GM23338 (cell line): Measurements from ENCODE around the gene GDA. TPM values are rescaled to one million over a fixed set of nuclear protein-coding genes. Genes with fewer than 3 reads are reported as not detected.

Experiments
- ATAC-seq: fragments of 200-7000 bp; cut with Tn5 transposase; 3 replicates; pipeline ENCODE4 v1.9.1; 2020
- DNase-seq: peaks from one replicate; pipeline ENCODE4 v3.0.0-alpha.2; 2015; ENCODE audit warnings: low spot score
- H2AFZ ChIP-seq: fragments of 200-600 bp; sonication (generic); 2 replicates; pipeline ENCODE4 v1.8.0; 2016; ENCODE audit warnings: antibody characterized with exemption, mild to moderate bottlenecking, moderate library complexity
- H3F3A ChIP-seq: fragments of 200-600 bp; sonication (generic); replicated peaks from 2 replicates; pipeline ENCODE4 v1.8.0; 2017; ENCODE audit warnings: antibody characterized with exemption, mixed run types, low read depth
- H3K27ac ChIP-seq: fragments of 200-600 bp; sonication (generic); 2 replicates; pipeline ENCODE4 v1.6.1; 2016; ENCODE audit warnings: low read depth
- H3K27me3 ChIP-seq: fragments of 200-600 bp; sonication (generic); 2 replicates; pipeline ENCODE4 v1.8.0; 2016; ENCODE audit warnings: mild to moderate bottlenecking, mixed run types, moderate library complexity; ENCODE audit not compliant: insufficient read depth
- H3K36me3 ChIP-seq: fragments of 200-600 bp; sonication (generic); 2 replicates; pipeline ENCODE4 v1.8.0; 2016; ENCODE audit warnings: mild to moderate bottlenecking; ENCODE audit not compliant: insufficient read depth
- H3K4me1 ChIP-seq: fragments of 200-600 bp; sonication (generic); 2 replicates; pipeline ENCODE4 v1.8.0; 2016; ENCODE audit warnings: mild to moderate bottlenecking, moderate library complexity; ENCODE audit not compliant: insufficient read depth
- H3K4me2 ChIP-seq: fragments of 200-600 bp; sonication (generic); 2 replicates; pipeline ENCODE4 v1.7.1; 2017; ENCODE audit warnings: mixed run types
- H3K4me3 ChIP-seq: fragments of 200-600 bp; sonication (generic); 2 replicates; pipeline ENCODE4 v1.6.1; 2016; ENCODE audit warnings: mixed run types
- H3K79me2 ChIP-seq: fragments of 200-600 bp; sonication (generic); replicated peaks from 2 replicates; pipeline ENCODE4 v1.8.0; 2017; ENCODE audit warnings: mild to moderate bottlenecking; ENCODE audit not compliant: insufficient read depth
- H3K9me2 ChIP-seq: fragments of 200-600 bp; sonication (generic); 2 replicates; pipeline ENCODE4 v1.8.0; 2017; ENCODE audit not compliant: insufficient read depth
- H4K20me1 ChIP-seq: fragments of 200-600 bp; sonication (generic); replicated peaks from 2 replicates; pipeline ENCODE4 v1.8.0; 2017; ENCODE audit warnings: mild to moderate bottlenecking; ENCODE audit not compliant: insufficient read depth
- H3K27ac Mint-ChIP-seq: 2 replicates; pipeline ENCODE4 v1.8.0; 2020; ENCODE audit warnings: inconsistent platforms, mild to moderate bottlenecking, moderate library complexity, mixed read lengths
- H3K27me3 Mint-ChIP-seq: 3 replicates; pipeline ENCODE4 v1.8.0; 2022; ENCODE audit warnings: low read depth, mild to moderate bottlenecking, moderate library complexity, mixed read lengths, inconsistent platforms; ENCODE audit not compliant: insufficient read depth, poor library complexity
- H3K36me3 Mint-ChIP-seq: 3 replicates; pipeline ENCODE4 v1.8.0; 2021; ENCODE audit warnings: low read depth, mild to moderate bottlenecking, inconsistent platforms, moderate library complexity, mixed read lengths
- H3K4me1 Mint-ChIP-seq: 3 replicates; pipeline ENCODE4 v1.8.0; 2020; ENCODE audit warnings: mild to moderate bottlenecking, inconsistent platforms, mixed read lengths
- H3K4me3 Mint-ChIP-seq: 3 replicates; pipeline ENCODE4 v1.8.0; 2021; ENCODE audit warnings: moderate library complexity, mild to moderate bottlenecking, inconsistent platforms, mixed read lengths
- H3K9me3 Mint-ChIP-seq: 3 replicates; pipeline ENCODE4 v1.8.0; 2020; ENCODE audit warnings: moderate library complexity, mild to moderate bottlenecking, inconsistent platforms, mixed read lengths
- EZH2 ChIP-seq: fragments of 200-600 bp; sonication (generic); IDR thresholded peaks from one replicate; pipeline ENCODE4 v1.8.0; 2017; ENCODE audit warnings: antibody characterized with exemption, mild to moderate bottlenecking, low read depth; ENCODE audit not compliant: unreplicated experiment
- ZNF331 ChIP-seq: fragments of 250-450 bp; sonication (Bioruptor Pico); IDR thresholded peaks from 2 replicates; pipeline ENCODE4 v1.5.0; 2020; ENCODE audit warnings: low read depth, mild to moderate bottlenecking, moderate library complexity
- polyA plus RNA-seq: library from polyadenylated mRNA; unstranded; fragments of >200 nt; fragmentation: Nextera tagmentation; extraction: Ambion mirVana; gene quantifications from 2 replicates; pipeline ENCODE4 v1.2.1, GENCODE V29; 2016
- total RNA-seq: library from RNA; depleted of rRNA; stranded (reverse); fragments of >200 nt; shearing (Covaris generic); gene quantifications from 2 replicates; pipeline ENCODE4 v1.2.3, GENCODE V29; 2014
- TF ChIP-seq, protein P1 (sequence below): fragments of 250-450 bp; sonication (Bioruptor Pico); IDR thresholded peaks from 2 replicates; pipeline ENCODE4 v1.5.0; 2020; ENCODE audit warnings: mild to moderate bottlenecking, moderate library complexity

Gene GDA
- total and polyA plus RNA-seq, 2 experiments from 2014 or later: 4.0 to 5.8 TPM

- Histone ChIP-seq H3K4me1 (no peaks in the 10 kb centered on the region), H2AFZ (no peak overlapping the region), H3K27me3 (no peaks in the 10 kb centered on the region), H3K9me2 (peaks cover 10% of the 10 kb centered on the region; the same call in 1 of the 2 replicates), H3K36me3 (no peaks in the 10 kb centered on the region), H3F3A (no peaks in the 10 kb centered on the region), H3K4me2 (no peak overlapping the region), H4K20me1 (no peaks in the 10 kb centered on the region), H3K4me3 (no peak overlapping the region), H3K27ac (no peak overlapping the region), H3K79me2 (no peaks in the 10 kb centered on the region)
- ATAC-seq: no peak
- Mint-ChIP-seq H3K27me3 (no peaks in the 10 kb centered on the region), H3K4me3 (no peak overlapping the region), H3K36me3 (no peaks in the 10 kb centered on the region), H3K27ac (no peak overlapping the region), H3K4me1 (no peaks in the 10 kb centered on the region), H3K9me3 (no peaks in the 10 kb centered on the region)
- TF ChIP-seq EZH2: no peak
- TF ChIP-seq, protein P1, sequence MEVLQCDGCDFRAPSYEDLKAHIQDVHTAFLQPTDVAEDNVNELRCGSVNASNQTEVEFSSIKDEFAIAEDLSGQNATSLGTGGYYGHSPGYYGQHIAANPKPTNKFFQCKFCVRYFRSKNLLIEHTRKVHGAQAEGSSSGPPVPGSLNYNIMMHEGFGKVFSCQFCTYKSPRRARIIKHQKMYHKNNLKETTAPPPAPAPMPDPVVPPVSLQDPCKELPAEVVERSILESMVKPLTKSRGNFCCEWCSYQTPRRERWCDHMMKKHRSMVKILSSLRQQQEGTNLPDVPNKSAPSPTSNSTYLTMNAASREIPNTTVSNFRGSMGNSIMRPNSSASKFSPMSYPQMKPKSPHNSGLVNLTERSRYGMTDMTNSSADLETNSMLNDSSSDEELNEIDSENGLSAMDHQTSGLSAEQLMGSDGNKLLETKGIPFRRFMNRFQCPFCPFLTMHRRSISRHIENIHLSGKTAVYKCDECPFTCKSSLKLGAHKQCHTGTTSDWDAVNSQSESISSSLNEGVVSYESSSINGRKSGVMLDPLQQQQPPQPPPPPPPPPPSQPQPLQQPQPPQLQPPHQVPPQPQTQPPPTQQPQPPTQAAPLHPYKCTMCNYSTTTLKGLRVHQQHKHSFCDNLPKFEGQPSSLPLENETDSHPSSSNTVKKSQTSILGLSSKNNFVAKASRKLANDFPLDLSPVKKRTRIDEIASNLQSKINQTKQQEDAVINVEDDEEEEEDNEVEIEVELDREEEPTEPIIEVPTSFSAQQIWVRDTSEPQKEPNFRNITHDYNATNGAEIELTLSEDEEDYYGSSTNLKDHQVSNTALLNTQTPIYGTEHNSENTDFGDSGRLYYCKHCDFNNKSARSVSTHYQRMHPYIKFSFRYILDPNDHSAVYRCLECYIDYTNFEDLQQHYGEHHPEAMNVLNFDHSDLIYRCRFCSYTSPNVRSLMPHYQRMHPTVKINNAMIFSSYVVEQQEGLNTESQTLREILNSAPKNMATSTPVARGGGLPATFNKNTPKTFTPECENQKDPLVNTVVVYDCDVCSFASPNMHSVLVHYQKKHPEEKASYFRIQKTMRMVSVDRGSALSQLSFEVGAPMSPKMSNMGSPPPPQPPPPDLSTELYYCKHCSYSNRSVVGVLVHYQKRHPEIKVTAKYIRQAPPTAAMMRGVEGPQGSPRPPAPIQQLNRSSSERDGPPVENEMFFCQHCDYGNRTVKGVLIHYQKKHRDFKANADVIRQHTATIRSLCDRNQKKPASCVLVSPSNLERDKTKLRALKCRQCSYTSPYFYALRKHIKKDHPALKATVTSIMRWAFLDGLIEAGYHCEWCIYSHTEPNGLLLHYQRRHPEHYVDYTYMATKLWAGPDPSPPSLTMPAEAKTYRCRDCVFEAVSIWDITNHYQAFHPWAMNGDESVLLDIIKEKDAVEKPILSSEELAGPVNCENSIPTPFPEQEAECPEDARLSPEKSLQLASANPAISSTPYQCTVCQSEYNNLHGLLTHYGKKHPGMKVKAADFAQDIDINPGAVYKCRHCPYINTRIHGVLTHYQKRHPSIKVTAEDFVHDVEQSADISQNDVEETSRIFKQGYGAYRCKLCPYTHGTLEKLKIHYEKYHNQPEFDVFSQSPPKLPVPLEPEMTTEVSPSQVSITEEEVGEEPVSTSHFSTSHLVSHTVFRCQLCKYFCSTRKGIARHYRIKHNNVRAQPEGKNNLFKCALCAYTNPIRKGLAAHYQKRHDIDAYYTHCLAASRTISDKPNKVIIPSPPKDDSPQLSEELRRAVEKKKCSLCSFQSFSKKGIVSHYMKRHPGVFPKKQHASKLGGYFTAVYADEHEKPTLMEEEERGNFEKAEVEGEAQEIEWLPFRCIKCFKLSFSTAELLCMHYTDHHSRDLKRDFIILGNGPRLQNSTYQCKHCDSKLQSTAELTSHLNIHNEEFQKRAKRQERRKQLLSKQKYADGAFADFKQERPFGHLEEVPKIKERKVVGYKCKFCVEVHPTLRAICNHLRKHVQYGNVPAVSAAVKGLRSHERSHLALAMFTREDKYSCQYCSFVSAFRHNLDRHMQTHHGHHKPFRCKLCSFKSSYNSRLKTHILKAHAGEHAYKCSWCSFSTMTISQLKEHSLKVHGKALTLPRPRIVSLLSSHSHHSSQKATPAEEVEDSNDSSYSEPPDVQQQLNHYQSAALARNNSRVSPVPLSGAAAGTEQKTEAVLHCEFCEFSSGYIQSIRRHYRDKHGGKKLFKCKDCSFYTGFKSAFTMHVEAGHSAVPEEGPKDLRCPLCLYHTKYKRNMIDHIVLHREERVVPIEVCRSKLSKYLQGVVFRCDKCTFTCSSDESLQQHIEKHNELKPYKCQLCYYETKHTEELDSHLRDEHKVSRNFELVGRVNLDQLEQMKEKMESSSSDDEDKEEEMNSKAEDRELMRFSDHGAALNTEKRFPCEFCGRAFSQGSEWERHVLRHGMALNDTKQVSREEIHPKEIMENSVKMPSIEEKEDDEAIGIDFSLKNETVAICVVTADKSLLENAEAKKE (CRISPR knock-in tag): no peak
- DNase-seq: no peak
Measured at GRCh38 chr9:72297516-72297915, 148.3 kb downstream of the GDA start.

- Histone ChIP-seq H3K9me2 (peaks cover 10% of the 10 kb centered on the region; the same call in 1 of the 2 replicates), H2AFZ (no peak overlapping the region), H3K79me2 (no peaks in the 10 kb centered on the region), H4K20me1 (no peaks in the 10 kb centered on the region), H3K36me3 (no peaks in the 10 kb centered on the region), H3K4me2 (no peak overlapping the region), H3K4me1 (no peaks in the 10 kb centered on the region), H3K27ac (no peak overlapping the region), H3F3A (no peaks in the 10 kb centered on the region), H3K27me3 (no peaks in the 10 kb centered on the region), H3K4me3 (no peak overlapping the region)
- no peak overlapping the region for H3K4me3 Mint-ChIP-seq
- no peaks in the 10 kb centered on the region for H3K9me3 Mint-ChIP-seq
- no peaks in the 10 kb centered on the region for H3K27me3 Mint-ChIP-seq
- H3K4me1 Mint-ChIP-seq: no peaks in the 10 kb centered on the region
- DNase-seq (no peak), ATAC-seq (no peak)
- no peak for TF ChIP-seq ZNF331 (CRISPR knock-in tag)
- no peaks in the 10 kb centered on the region for H3K36me3 Mint-ChIP-seq
- H3K27ac Mint-ChIP-seq: no peak overlapping the region
Measured at GRCh38 chr9:72299017-72299603, 149.9 kb downstream of the GDA start.
